ENCODE results near the gene SIDT2. TPM values are rescaled to one million over a fixed set of nuclear protein-coding genes. Genes with fewer than 3 reads are reported as not detected.

SIDT2 gene
- total RNA-seq, 1 experiment from 2014 or later = 27.6 TPM

DNA sequence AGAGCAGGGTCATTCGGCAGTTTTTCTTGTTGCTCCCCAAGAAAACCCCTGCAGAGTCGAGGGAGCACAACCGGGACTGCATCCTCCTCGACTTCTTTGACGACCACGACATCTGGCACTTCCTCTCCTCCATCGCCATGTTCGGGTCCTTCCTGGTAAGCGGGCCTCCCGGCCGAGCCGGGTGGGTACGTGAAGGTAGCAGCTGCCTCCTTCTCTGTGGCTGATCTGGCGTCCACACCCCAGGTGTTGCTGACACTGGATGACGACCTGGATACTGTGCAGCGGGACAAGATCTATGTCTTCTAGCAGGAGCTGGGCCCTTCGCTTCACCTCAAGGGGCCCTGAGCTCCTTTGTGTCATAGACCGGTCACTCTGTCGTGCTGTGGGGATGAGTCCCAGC lies 17.2 kb downstream of the SIDT2 start:
- TF ChIP-seq FOXK1 (CRISPR knock-in tag; IDR thresholded peaks at IDR 0.05) (no peak), ZNF317 (CRISPR knock-in tag; IDR thresholded peaks at IDR 0.05; ENCODE audit: borderline replicate concordance, low read depth) (no peak), JUN (CRISPR knock-in tag; IDR thresholded peaks at IDR 0.05) (no peak), EMX1 (CRISPR knock-in tag; IDR thresholded peaks at IDR 0.05) (no peak), ZNF219 (CRISPR knock-in tag; IDR thresholded peaks at IDR 0.05; ENCODE audit: borderline replicate concordance) (no peak), TP53 (CRISPR knock-in tag; IDR thresholded peaks at IDR 0.05) (no peak), GABPB1 (CRISPR knock-in tag; IDR thresholded peaks at IDR 0.05) (no peak), ZNF671 (CRISPR knock-in tag; IDR thresholded peaks at IDR 0.05) (no peak), GRHL2 (CRISPR knock-in tag; IDR thresholded peaks at IDR 0.05; ENCODE audit: insufficient replicate concordance, severe bottlenecking) (no peak), NFATC4 (CRISPR knock-in tag; IDR thresholded peaks at IDR 0.05) (no peak), NR1H2 (CRISPR knock-in tag; IDR thresholded peaks at IDR 0.05) (no peak), IRF2 (CRISPR knock-in tag; IDR thresholded peaks at IDR 0.05; ENCODE audit: borderline replicate concordance, low read depth) (no peak), TEAD1 (CRISPR knock-in tag; IDR thresholded peaks at IDR 0.05) (no peak)
- TF ChIP-seq, protein P1, sequence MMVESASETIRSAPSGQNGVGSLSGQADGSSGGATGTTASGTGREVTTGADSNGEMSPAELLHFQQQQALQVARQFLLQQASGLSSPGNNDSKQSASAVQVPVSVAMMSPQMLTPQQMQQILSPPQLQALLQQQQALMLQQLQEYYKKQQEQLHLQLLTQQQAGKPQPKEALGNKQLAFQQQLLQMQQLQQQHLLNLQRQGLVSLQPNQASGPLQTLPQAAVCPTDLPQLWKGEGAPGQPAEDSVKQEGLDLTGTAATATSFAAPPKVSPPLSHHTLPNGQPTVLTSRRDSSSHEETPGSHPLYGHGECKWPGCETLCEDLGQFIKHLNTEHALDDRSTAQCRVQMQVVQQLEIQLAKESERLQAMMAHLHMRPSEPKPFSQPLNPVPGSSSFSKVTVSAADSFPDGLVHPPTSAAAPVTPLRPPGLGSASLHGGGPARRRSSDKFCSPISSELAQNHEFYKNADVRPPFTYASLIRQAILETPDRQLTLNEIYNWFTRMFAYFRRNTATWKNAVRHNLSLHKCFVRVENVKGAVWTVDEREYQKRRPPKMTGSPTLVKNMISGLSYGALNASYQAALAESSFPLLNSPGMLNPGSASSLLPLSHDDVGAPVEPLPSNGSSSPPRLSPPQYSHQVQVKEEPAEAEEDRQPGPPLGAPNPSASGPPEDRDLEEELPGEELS (CRISPR knock-in tag; IDR thresholded peaks at IDR 0.05) = no peak
- TF ChIP-seq, protein P2, sequence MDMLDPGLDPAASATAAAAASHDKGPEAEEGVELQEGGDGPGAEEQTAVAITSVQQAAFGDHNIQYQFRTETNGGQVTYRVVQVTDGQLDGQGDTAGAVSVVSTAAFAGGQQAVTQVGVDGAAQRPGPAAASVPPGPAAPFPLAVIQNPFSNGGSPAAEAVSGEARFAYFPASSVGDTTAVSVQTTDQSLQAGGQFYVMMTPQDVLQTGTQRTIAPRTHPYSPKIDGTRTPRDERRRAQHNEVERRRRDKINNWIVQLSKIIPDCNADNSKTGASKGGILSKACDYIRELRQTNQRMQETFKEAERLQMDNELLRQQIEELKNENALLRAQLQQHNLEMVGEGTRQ (CRISPR knock-in tag; IDR thresholded peaks at IDR 0.05) = no peak
- TF ChIP-seq, protein P3, sequence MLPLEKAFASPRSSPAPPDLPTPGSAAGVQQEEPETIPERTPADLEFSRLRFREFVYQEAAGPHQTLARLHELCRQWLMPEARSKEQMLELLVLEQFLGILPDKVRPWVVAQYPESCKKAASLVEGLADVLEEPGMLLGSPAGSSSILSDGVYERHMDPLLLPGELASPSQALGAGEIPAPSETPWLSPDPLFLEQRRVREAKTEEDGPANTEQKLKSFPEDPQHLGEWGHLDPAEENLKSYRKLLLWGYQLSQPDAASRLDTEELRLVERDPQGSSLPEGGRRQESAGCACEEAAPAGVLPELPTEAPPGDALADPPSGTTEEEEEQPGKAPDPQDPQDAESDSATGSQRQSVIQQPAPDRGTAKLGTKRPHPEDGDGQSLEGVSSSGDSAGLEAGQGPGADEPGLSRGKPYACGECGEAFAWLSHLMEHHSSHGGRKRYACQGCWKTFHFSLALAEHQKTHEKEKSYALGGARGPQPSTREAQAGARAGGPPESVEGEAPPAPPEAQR (CRISPR knock-in tag; IDR thresholded peaks at IDR 0.05) = no peak
- TF ChIP-seq, protein P4, sequence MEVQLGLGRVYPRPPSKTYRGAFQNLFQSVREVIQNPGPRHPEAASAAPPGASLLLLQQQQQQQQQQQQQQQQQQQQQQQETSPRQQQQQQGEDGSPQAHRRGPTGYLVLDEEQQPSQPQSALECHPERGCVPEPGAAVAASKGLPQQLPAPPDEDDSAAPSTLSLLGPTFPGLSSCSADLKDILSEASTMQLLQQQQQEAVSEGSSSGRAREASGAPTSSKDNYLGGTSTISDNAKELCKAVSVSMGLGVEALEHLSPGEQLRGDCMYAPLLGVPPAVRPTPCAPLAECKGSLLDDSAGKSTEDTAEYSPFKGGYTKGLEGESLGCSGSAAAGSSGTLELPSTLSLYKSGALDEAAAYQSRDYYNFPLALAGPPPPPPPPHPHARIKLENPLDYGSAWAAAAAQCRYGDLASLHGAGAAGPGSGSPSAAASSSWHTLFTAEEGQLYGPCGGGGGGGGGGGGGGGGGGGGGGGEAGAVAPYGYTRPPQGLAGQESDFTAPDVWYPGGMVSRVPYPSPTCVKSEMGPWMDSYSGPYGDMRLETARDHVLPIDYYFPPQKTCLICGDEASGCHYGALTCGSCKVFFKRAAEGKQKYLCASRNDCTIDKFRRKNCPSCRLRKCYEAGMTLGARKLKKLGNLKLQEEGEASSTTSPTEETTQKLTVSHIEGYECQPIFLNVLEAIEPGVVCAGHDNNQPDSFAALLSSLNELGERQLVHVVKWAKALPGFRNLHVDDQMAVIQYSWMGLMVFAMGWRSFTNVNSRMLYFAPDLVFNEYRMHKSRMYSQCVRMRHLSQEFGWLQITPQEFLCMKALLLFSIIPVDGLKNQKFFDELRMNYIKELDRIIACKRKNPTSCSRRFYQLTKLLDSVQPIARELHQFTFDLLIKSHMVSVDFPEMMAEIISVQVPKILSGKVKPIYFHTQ (CRISPR knock-in tag; IDR thresholded peaks at IDR 0.05) = no peak
- TF ChIP-seq, protein P5, sequence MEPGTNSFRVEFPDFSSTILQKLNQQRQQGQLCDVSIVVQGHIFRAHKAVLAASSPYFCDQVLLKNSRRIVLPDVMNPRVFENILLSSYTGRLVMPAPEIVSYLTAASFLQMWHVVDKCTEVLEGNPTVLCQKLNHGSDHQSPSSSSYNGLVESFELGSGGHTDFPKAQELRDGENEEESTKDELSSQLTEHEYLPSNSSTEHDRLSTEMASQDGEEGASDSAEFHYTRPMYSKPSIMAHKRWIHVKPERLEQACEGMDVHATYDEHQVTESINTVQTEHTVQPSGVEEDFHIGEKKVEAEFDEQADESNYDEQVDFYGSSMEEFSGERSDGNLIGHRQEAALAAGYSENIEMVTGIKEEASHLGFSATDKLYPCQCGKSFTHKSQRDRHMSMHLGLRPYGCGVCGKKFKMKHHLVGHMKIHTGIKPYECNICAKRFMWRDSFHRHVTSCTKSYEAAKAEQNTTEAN (CRISPR knock-in tag; IDR thresholded peaks at IDR 0.05) = no peak
- Mint-ChIP-seq H3K27ac (0 out of 2 replicates have a peak overlapping the region, but pooled peaks have one; percentile 73), H3K4me1 (peaks cover 31% of the 10 kb centered on the region), H3K36me3 (no peaks in the 10 kb centered on the region), H3K27me3 (ENCODE audit: low read depth) (no peaks in the 10 kb centered on the region; the same call in 1 of the 2 replicates), H3K4me3 (no peak overlapping the region), H3K9me3 (no peaks in the 10 kb centered on the region)
- ATAC-seq = no peak
- ChIA-PET POLR2A (interaction anchor here (1.1 to 2.0 kb wide), 3 partner anchors 17 to 31 kb away, joined by 3 to 10 read pairs (median 3); partner anchors contain the start of gene SIDT2), CTCF (interaction anchor here (0.5 to 5.9 kb wide), 2 partner anchors 15 to 90 kb away, joined by 3 to 48 read pairs; partner anchors contain the start of gene SIDT2)
- DNase-seq (ENCODE audit: low spot score) = no peak

Measured in WTC11 (cell line).